Adipose tissue (tissue), 3 donors: ENCODE measurements around the gene CT45A10. TPM values are rescaled to one million over a fixed set of nuclear protein-coding genes. Genes with fewer than 3 reads are reported as not detected.
"Not testable (repeated sequence)": the region's sequence is repeated elsewhere in the genome, so short reads cannot be mapped to it uniquely, and the experiment has no call there.

Source experiments
- H3K27ac ChIP-seq: one replicate; pipeline ENCODE4 v1.5.1; 2013; ENCODE audit warnings: low read depth, low read length
- WGBS, 3 donors: extraction: QIAGEN DNeasy Blood & Tissue Kit; methylation state at CpG; one replicate each; pipeline ENCODE4 v1.1.7; 2013; 5-methylcytosine and 5-hydroxymethylcytosine counted together
- polyA plus RNA-seq, 3 donors: library from polyadenylated mRNA; stranded (reverse); fragments of 200-250 nt; gene quantifications; one replicate each; pipeline ENCODE4 v1.2.3, GENCODE V29; 2013
- donor health status: healthy with polysubstance abuse.
- donor health status: Bipolar disorder and iron deficiency.
- donor health status: healthy.

Gene CT45A10, protein sequence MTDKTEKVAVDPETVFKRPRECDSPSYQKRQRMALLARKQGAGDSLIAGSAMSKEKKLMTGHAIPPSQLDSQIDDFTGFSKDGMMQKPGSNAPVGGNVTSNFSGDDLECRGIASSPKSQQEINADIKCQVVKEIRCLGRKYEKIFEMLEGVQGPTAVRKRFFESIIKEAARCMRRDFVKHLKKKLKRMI
- polyA plus RNA-seq: not detected

DNA sequence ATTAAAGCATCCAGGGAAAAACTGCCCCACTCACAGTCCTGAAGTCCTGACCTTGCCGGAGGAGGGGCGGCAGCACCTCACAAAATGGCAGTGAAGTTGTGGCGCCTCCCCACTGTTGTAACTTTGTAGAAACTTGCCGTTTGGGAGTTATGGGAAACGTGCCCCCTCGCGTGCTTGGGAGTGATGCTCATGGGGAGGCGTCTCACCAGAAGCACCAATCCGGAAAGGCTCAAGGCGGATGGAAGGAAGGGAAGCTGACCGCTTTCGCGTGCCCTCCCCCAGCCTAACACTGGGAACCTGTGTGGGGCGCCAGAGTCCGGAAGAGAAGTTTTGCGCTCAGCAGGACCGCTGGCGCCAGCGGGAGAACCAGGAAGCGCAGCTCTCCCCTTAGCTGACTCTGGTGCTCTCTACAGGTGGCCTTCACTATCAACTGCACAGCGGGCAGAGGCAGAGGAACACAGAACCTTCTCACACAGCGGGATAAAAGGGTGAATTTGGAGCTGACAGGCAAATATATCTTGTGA, at the start of gene CT45A10, which contains the start of gene SAGE1:
Gene CT45A10, minus strand, starts transcription at position 151 of the 524 bp plus-strand sequence. CDS start 8,100 bp downstream, outside the sequence.
Gene SAGE1, plus strand, starts transcription at position 423 of the 524 bp plus-strand sequence. CDS start 2,527 bp downstream, outside the sequence.
- 76 to 92% (median 90%) methylated on average over 22 of the region's 22 CpGs for WGBS, 3 donors
- H3K27ac ChIP-seq: no peak within 1 kb of the TSS

DNA sequence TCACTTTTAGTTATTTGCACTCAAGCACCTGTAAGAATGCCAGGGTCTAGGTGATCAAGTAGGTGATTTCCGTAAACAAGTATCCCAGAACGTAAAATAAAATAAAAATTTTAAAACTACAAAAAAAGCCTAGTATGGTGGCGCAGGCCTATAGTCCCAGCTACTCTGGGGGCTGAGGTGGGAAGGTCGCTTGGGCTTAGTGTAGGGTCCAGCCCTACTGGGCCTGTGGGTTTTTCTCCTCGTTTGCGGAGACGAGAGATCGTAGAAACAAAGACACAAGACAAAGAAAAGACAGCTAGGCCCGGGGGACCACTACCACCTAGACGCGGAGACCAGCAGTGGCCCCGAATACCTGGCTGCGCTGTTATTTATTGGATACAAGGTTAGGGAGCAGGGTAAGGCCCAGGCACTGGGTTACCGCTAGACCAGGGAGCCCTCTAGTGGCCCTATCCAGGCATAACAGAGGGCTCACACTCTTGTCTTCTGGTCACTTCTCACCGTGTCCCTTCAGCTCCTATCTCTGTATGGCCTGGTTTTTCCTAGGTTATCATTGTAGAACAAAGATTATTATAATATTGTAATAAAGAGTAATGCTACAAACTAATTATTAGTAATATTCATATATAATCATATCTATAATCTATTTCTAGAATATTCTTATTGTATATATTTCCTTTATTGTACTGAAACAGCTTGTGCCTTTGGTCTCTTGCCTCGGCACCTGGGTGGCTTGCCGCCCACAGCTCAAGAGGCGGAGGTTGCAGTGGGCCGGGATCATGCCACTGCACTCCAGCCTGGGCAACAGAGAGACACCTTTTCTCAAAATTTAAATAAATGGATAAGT, 38.6 kb upstream of the CT45A10 start:
- no peak overlapping the region for H3K27ac ChIP-seq
- 44 to 54% (median 47%) methylated on average over 16 to 19 of the region's 19 CpGs for WGBS, 3 donors

DNA sequence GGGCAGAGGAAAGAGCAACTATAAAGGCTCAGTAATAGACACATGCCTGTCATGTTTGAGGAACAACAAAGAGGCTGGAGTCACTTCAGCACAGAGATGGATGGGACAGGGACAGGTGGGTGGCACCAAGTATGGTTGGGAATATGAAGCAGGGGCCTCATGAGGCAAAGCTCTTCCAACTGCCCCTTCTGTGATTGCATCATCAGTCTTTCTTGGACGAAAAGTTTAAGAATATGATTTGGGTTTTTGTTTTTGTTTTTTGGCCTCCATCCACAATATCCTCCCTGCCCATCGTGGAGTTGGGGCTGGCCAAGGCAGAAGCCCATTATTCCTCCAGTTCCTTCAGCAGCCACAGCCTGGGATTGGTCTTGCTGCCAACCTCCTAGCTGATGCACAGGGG, 34.7 kb upstream of the CT45A10 start:
- WGBS, 3 donors: 24 to 50% (median 45%) methylated on average over 2 of the region's 2 CpGs
- H3K27ac ChIP-seq: no peak overlapping the region

DNA sequence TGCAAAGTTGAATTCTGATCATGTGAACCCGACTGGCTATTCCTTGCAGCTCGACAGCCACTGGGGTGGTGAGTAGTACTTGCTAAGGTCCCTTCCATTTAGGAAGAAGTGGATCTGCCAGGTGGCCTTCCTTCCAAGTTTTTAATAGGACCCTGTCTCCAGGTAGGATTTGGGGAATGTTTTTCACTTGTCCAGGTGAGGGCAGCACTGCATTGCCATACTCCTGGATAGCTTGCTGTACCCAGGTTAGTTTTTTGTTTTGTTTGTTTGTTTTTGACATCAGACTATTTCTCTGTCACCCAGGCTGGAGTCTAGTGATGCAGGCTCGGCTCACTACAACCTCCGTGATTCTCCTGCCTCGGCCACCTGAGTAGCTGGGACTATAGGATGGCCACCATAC, 30.1 kb upstream of the CT45A10 start:
- 54 to 78% (median 63%) methylated on average over 5 of the region's 5 CpGs for WGBS, 3 donors
- H3K27ac ChIP-seq: no peak overlapping the region

DNA sequence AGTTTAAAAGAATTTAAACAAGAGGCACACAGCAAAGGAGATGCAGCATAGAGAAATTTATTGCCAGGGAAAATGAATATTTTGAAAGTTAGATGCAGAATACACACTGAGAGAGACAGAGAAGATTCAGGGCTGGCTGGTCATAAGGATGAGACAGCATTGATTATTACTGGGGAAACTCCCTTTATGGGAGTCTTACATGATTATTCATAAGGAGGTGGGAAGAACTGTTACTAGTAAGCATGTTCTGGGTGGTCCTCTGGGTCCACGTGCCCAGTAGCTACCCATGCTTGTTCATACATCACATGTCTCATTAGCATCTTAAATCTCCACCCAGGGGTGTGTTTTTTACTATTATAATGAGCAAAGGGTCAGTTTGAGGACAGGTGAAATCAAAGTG, 27.3 kb upstream of the CT45A10 start:
- H3K27ac ChIP-seq: not testable (repeated sequence)
- WGBS, 3 donors: 44 to 52% (median 47%) methylated on average over 1 of the region's 1 CpG

DNA sequence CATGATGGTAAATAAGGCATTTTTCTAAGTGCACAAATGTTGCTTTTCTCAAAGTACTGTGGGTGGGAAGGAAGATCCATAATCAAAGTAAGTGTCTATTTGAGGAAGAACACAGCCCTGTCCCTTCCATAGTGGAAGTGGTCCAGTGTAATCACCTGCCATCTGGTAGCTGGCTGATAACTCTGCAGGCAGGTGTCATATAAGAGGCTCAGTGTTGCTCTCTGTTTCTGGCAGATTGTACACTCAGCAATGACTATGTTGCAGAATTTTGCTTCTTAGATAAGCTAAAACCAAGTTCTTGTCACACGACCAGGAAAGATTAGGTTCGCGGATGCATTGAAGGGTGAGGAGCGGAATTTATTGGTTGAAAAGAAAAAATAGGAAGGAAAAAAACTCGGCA, 21.2 kb upstream of the CT45A10 start:
- 64 to 88% (median 84%) methylated on average over 4 to 5 of the region's 5 CpGs for WGBS, 3 donors
- no peak overlapping the region for H3K27ac ChIP-seq

DNA sequence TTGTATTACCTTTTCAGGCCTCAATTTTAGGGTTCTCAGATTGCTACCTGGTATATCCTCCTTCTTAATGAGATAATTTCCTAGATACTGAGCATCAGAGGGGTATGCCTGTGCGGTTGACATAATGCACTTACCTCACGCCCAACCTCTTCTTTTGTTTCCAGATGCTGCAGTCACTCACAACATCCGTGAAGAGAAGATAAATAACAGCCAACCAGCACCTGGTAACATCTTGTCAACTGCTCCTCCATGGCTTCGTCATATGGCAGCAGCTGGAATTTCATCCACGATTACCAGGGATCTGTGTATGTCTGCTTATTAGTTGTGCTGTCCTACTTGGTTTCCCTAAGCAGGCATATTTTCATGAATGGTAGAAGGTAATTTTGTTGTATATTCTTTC, 17.0 kb upstream of the CT45A10 start:
- 74 to 87% (median 75%) methylated on average over 5 of the region's 5 CpGs for WGBS, 3 donors
- no peak overlapping the region for H3K27ac ChIP-seq

DNA sequence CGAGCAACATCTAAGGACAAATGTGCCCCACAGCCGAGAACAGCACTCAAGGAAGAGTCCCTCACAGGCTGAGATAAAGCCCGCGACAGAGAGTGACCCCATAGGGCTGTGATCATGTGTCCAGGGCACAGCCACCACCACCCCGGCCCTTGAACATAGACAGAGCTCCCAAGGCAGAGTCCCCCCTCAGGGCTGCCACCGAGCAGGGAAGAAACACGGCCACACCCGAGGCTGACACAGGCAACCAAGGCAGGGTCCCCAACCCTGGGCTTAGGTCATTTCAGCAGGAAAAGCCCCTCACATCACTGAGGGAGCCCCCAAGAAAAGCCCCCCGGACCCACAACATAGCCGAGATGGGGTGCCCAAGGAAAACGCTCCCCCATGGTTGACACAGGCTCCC, 463 bp downstream of the CT45A10 start:
- WGBS, 3 donors: 83 to 92% (median 89%) methylated on average over 11 of the region's 11 CpGs
- no peak overlapping the region for H3K27ac ChIP-seq

DNA sequence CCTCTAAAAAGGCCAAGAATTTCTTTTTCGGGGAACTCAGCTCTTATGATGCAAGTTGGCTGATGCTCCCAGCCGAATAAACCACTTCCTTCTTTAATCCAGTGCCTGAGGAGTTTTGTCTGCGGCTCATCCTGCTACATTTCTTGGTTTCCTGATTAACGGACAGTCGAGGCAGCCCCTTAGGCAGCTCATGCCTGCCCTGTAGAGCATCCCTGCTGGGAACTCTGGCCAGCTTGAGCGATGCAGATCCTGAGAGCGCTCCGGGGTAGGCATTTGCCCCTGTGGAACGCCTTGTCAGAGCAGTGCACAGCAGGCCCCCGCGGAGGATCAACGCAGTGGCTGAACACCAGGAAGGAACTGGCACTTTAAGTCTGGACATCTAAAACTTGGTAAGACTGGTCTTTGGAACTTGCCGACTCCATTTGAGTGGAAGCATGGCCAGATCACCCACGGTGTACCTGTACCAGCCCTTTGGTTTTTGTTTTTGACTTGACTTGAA, 3.1 kb downstream of the CT45A10 start:
- no peak overlapping the region for H3K27ac ChIP-seq
- WGBS, 3 donors: 75 to 80% (median 79%) methylated on average over 14 of the region's 14 CpGs

DNA sequence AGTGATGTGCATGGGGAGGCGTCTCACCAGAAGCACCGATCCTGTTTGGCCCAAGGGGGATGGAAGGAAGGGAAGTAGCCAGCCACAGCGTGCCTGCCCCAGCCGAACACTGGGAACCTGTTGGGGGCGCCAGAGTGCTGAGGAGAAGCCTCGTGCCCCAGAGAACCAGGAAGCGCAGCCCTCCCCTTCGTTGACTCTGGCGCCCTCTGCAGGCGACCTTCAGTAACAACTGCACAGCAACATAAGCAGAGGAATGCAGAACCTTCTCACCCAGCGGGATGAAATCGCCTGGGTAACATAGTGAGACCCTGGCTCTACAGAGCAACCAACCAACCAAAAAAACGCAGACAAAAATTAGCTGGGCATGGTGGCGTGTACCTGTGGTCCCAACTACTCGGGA, 4.3 kb downstream of the CT45A10 start:
- not testable (repeated sequence) for H3K27ac ChIP-seq
- 64 to 81% (median 73%) methylated on average over 10 to 13 of the region's 15 CpGs for WGBS, 3 donors

DNA sequence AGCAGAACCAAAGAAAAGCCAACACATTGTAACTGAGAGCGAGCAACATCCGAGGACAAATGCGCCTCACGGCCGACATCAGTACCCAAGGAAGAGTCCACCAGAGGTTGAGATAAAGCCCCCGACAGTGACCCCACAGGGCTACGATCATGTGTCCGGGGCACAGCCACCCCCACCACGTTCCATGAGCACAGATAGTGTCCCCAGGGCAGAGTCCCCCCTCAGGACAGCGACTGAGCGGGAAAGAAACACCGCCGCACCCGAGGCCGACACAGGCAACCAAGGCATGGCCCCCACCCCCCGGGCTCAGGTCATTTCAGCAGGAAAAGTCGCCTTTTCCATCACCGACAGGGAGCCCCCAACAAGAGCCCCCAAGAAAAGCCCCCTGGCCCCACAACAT, 5.0 kb downstream of the CT45A10 start:
- not testable (repeated sequence) for H3K27ac ChIP-seq
- 84 to 93% (median 89%) methylated on average over 9 to 10 of the region's 18 CpGs for WGBS, 3 donors

DNA sequence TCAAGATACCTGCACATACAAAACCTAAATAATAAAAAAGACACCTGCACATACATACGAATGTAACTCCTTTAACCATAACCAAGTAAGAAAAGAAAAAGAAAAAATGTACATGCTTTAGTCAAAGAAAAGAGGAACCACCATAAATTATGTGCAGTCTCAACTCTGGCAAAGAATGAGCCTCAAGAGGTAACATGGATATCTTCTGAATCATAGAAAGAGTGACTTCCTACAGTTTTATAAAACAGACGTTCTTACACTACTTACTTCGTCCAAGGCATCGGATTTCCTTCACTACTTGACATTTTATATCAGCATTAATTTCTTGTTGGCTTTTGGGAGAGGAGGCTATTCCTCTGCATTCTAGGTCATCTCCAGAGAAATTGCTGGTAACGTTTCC, 10.5 kb downstream of the CT45A10 start:
- not testable (repeated sequence) for H3K27ac ChIP-seq
- 23 to 61% (median 44%) methylated on average over 4 of the region's 5 CpGs for WGBS, 3 donors

DNA sequence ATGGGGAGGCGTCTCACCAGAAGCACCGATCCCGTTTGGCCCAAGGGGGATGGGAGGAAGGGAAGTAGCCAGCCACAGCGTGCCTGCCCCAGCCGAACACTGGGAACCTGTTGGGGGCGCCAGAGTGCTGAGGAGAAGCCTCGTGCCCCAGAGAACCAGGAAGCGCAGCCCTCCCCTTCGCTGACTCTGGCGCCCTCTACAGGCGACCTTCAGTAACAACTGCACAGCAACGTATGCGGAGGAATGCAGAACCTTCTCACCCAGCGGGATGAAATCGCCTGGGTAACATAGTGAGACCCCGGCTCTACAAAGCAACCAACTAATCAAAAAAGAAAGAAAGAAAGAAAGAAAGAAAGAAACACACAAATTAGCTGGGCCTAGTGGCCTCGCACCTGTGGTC, 21.5 kb downstream of the CT45A10 start, which contains the start of gene CT45A9:
Gene CT45A9, minus strand, starts transcription at position 101 of the 400 bp plus-strand sequence. CDS start 3,751 bp downstream, outside the sequence.
- H3K27ac ChIP-seq: not testable (repeated sequence)
- no CpG with 5 or more reads among the region's 17 CpGs for WGBS, 3 donors

DNA sequence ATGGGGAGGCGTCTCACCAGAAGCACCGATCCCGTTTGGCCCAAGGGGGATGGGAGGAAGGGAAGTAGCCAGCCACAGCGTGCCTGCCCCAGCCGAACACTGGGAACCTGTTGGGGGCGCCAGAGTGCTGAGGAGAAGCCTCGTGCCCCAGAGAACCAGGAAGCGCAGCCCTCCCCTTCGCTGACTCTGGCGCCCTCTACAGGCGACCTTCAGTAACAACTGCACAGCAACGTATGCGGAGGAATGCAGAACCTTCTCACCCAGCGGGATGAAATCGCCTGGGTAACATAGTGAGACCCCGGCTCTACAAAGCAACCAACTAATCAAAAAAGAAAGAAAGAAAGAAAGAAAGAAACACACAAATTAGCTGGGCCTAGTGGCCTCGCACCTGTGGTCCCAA, 38.8 kb downstream of the CT45A10 start, which contains the start of gene CT45A8:
Gene CT45A8, minus strand, starts transcription at position 101 of the 400 bp plus-strand sequence. CDS start 3,755 bp downstream, outside the sequence.
- not testable (repeated sequence) for H3K27ac ChIP-seq
- WGBS, 3 donors: no CpG with 5 or more reads among the region's 17 CpGs

DNA sequence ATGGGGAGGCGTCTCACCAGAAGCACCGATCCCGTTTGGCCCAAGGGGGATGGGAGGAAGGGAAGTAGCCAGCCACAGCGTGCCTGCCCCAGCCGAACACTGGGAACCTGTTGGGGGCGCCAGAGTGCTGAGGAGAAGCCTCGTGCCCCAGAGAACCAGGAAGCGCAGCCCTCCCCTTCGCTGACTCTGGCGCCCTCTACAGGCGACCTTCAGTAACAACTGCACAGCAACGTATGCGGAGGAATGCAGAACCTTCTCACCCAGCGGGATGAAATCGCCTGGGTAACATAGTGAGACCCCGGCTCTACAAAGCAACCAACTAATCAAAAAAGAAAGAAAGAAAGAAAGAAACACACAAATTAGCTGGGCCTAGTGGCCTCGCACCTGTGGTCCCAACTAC, 56.1 kb downstream of the CT45A10 start, which contains the start of gene CT45A7:
Gene CT45A7, minus strand, starts transcription at position 101 of the 400 bp plus-strand sequence. CDS start 3,747 bp downstream, outside the sequence.
- WGBS, 3 donors: no CpG with 5 or more reads among the region's 17 CpGs
- not testable (repeated sequence) for H3K27ac ChIP-seq
